OCI-LY1 (cell line): ENCODE measurements around the gene GMDS.

Source experiments
- H2AFZ ChIP-seq: fragments of 200-600 bp; sonication (generic), shearing (Covaris generic); 2 replicates; pipeline ENCODE4 v1.6.0; 2014; ENCODE audit warnings: antibody characterized with exemption, mild to moderate bottlenecking, low read length
- H3F3A ChIP-seq: fragments of 200-600 bp; sonication (generic), shearing (Covaris generic); 2 replicates; pipeline ENCODE4 v1.6.0; 2014; ENCODE audit warnings: mild to moderate bottlenecking, antibody characterized with exemption, low read length, moderate library complexity; ENCODE audit not compliant: insufficient read depth
- H3K27ac ChIP-seq: fragments of 200-600 bp; sonication (generic); 2 replicates; pipeline ENCODE4 v1.5.1; 2014; ENCODE audit warnings: low read length, mixed run types, mild to moderate bottlenecking, low read depth; ENCODE audit not compliant: poor library complexity, severe bottlenecking
- H3K27me3 ChIP-seq: fragments of 200-600 bp; sonication (generic); 2 replicates; pipeline ENCODE4 v1.6.0; 2014; ENCODE audit warnings: antibody characterized with exemption, mild to moderate bottlenecking, low read length, moderate library complexity; ENCODE audit not compliant: insufficient read depth
- H3K36me3 ChIP-seq: fragments of 200-600 bp; sonication (generic); 2 replicates; pipeline ENCODE4 v1.6.1; 2014; ENCODE audit warnings: mild to moderate bottlenecking, antibody characterized with exemption, low read length, moderate library complexity, mixed read lengths; ENCODE audit not compliant: insufficient read depth
- H3K4me1 ChIP-seq: fragments of 200-600 bp; sonication (generic); 2 replicates; pipeline ENCODE4 v1.5.1; 2014; ENCODE audit warnings: mild to moderate bottlenecking, low read length, moderate library complexity; ENCODE audit not compliant: insufficient read depth, severe bottlenecking
- H3K4me2 ChIP-seq: fragments of 200-600 bp; sonication (generic), shearing (Covaris generic); 2 replicates; pipeline ENCODE4 v1.6.1; 2014; ENCODE audit warnings: low read length
- H3K4me3 ChIP-seq: fragments of 200-600 bp; sonication (generic); 2 replicates; pipeline ENCODE4 v1.5.1; 2014; ENCODE audit warnings: low read length, low read depth, mild to moderate bottlenecking, mixed read lengths; ENCODE audit not compliant: poor library complexity, severe bottlenecking
- H3K79me2 ChIP-seq: fragments of 200-600 bp; shearing (Covaris generic); 2 replicates; pipeline ENCODE4 v1.6.1; 2016; ENCODE audit warnings: mixed run types, low read length, mixed read lengths; ENCODE audit not compliant: insufficient read depth
- H3K9ac ChIP-seq: fragments of 200-600 bp; sonication (generic), shearing (Covaris generic); 2 replicates; pipeline ENCODE4 v1.6.1; 2014; ENCODE audit warnings: mild to moderate bottlenecking, low read length, mixed read lengths
- H3K9me2 ChIP-seq: fragments of 200-600 bp; sonication (generic), shearing (Covaris generic); 2 replicates; pipeline ENCODE4 v1.6.1; 2014; ENCODE audit warnings: low read depth, mild to moderate bottlenecking, low read length, mixed read lengths
- H3K9me3 ChIP-seq: fragments of 200-600 bp; shearing (Covaris generic); 2 replicates; pipeline ENCODE4 v1.6.1; 2014; ENCODE audit warnings: low read length, mixed read lengths
- H4K20me1 ChIP-seq: fragments of 200-600 bp; sonication (generic), shearing (Covaris generic); 2 replicates; pipeline ENCODE4 v1.6.0; 2016; ENCODE audit warnings: mild to moderate bottlenecking, low read length; ENCODE audit not compliant: insufficient read depth
- CTCF ChIP-seq: fragments of 200-600 bp; sonication (generic), shearing (Covaris generic); IDR thresholded peaks from 2 replicates; pipeline ENCODE4 v1.5.1; 2017; ENCODE audit warnings: mild to moderate bottlenecking, antibody characterized with exemption, low read length, moderate library complexity, mixed read lengths
- EZH2 ChIP-seq: fragments of 200-600 bp; sonication (generic), shearing (Covaris generic); IDR thresholded peaks from 2 replicates; pipeline ENCODE4 v1.8.0; 2017; ENCODE audit warnings: borderline replicate concordance, mixed run types, mild to moderate bottlenecking, antibody characterized with exemption, low read length, moderate library complexity, mixed read lengths

GMDS gene

GRCh38 chr6:1767481-1768246 lies 477.7 kb downstream of the GMDS start:
- H3K4me2 ChIP-seq = no peak overlapping the region
- H3K9me3 ChIP-seq = no peaks in the 10 kb centered on the region
- no peak overlapping the region for H3K4me3 ChIP-seq
- no peaks in the 10 kb centered on the region for H3K36me3 ChIP-seq
- TF ChIP-seq EZH2 (no peak), CTCF (no peak)
- no peaks in the 10 kb centered on the region for H3K9me2 ChIP-seq
- no peak overlapping the region for H2AFZ ChIP-seq
- peaks cover 16% of the 10 kb centered on the region for H3K4me1 ChIP-seq
- H3F3A ChIP-seq = no peaks in the 10 kb centered on the region
- no peaks in the 10 kb centered on the region for H3K79me2 ChIP-seq
- H3K27me3 ChIP-seq = no peaks in the 10 kb centered on the region
- H3K9ac ChIP-seq = no peak overlapping the region
- no peaks in the 10 kb centered on the region for H4K20me1 ChIP-seq
- no peak overlapping the region for H3K27ac ChIP-seq

GRCh38 chr6:1766654-1767053 lies 478.8 kb downstream of the GMDS start:
- Histone ChIP-seq H3K9ac (no peak overlapping the region), H4K20me1 (no peaks in the 10 kb centered on the region), H3K4me3 (no peak overlapping the region), H3K9me3 (no peaks in the 10 kb centered on the region), H3F3A (no peaks in the 10 kb centered on the region), H3K4me1 (peaks cover 7% of the 10 kb centered on the region), H3K27me3 (no peaks in the 10 kb centered on the region), H3K79me2 (no peaks in the 10 kb centered on the region), H3K36me3 (no peaks in the 10 kb centered on the region; the same call in 1 of the 2 replicates), H3K9me2 (no peaks in the 10 kb centered on the region), H2AFZ (no peak overlapping the region), H3K4me2 (no peak overlapping the region), H3K27ac (no peak overlapping the region)
- TF ChIP-seq EZH2 = no peak
- TF ChIP-seq CTCF = no peak

- H3K79me2 ChIP-seq = no peaks in the 10 kb centered on the region
- H4K20me1 ChIP-seq = no peaks in the 10 kb centered on the region
- no peak overlapping the region for H2AFZ ChIP-seq
- H3K4me1 ChIP-seq = no peaks in the 10 kb centered on the region
- no peaks in the 10 kb centered on the region for H3K9me3 ChIP-seq
- H3K4me3 ChIP-seq = no peak overlapping the region
- no peak overlapping the region for H3K4me2 ChIP-seq
- H3K36me3 ChIP-seq = no peaks in the 10 kb centered on the region; the same call in 1 of the 2 replicates
- H3F3A ChIP-seq = no peaks in the 10 kb centered on the region
- no peaks in the 10 kb centered on the region for H3K27me3 ChIP-seq
- H3K9me2 ChIP-seq = no peaks in the 10 kb centered on the region
- TF ChIP-seq EZH2 = no peak
- TF ChIP-seq CTCF = no peak
- no peak overlapping the region for H3K9ac ChIP-seq
- H3K27ac ChIP-seq = no peak overlapping the region
Measured at GRCh38 chr6:1765160-1765903, 480.1 kb downstream of the GMDS start.
